Adrenal gland (tissue), 12 donors: Measurements from ENCODE around the gene GID4. TPM values are rescaled to one million over a fixed set of nuclear protein-coding genes. Genes with fewer than 3 reads are reported as not detected.

Experiments
- DNase-seq, 7 donors: peaks; one replicate each; pipeline ENCODE4 v3.0.0-alpha.2; 2019 to 2020
- H3K27ac ChIP-seq, 5 donors: fragments of 200-600 bp; sonication (generic) in 4 of 5; 1 replicate in 3 of 5; 2 replicates in 2 of 5; pipeline versions ENCODE4 v1.5.1 to v1.8.0; 2016 to 2020; ENCODE audit warnings: mild to moderate bottlenecking in 1 of 5
- H3K27me3 ChIP-seq: fragments of 200-600 bp; 2 replicates; pipeline ENCODE4 v1.8.0; 2021
- H3K36me3 ChIP-seq, 2 donors: fragments of 200-600 bp; replicated peaks in 1 of 2; 1 replicate in 1 of 2; 2 replicates in 1 of 2; pipeline versions ENCODE4 v1.5.1 to v1.8.0; 2018 to 2022
- H3K4me1 ChIP-seq, 2 donors: fragments of 200-600 bp; replicated peaks in 1 of 2; 1 replicate in 1 of 2; 2 replicates in 1 of 2; pipeline versions ENCODE4 v1.5.1 to v1.8.0; 2018 to 2021
- H3K4me3 ChIP-seq, 4 donors: fragments of 200-600 bp; sonication (generic) in 3 of 4; one replicate each; pipeline ENCODE4 v1.5.1; 2016 to 2018
- H3K9me3 ChIP-seq, 3 donors: fragments of 200-600 bp; sonication (generic) in 1 of 3; replicated peaks in 1 of 3; 1 replicate in 2 of 3; 2 replicates in 1 of 3; pipeline versions ENCODE4 v1.5.1 to v1.8.0; 2016 to 2021
- POLR2A ChIP-seq, 2 donors: fragments of 450-650 bp; IDR thresholded peaks; one replicate each; pipeline ENCODE4 v1.6.1; 2017; ENCODE audit warnings: antibody characterized with exemption in 2 of 2, mild to moderate bottlenecking in 2 of 2, moderate library complexity in 1 of 2
- WGBS, 4 donors: extraction: QIAGEN DNeasy Blood & Tissue Kit in 2 of 4; methylation state at CpG; one replicate each; pipeline versions ENCODE4 v1.1.5 to v1.1.7; 2013 to 2017; 5-methylcytosine and 5-hydroxymethylcytosine counted together
- intact Hi-C, 2 donors: fragments of 100-400 bp; cut with DNase I; formaldehyde crosslinking; loops; one replicate each; pipeline versions ENCODE4 v1.14.1 to v1.15.0; 2022 to 2023
- polyA plus RNA-seq, 3 donors: library from polyadenylated mRNA; stranded (reverse); fragments of 200-250 nt in 2 of 3; fragments of 350-450 nt in 1 of 3; fragmentation: Illumina TruSeq in 1 of 3; extraction: RNeasy Lipid Tissue Mini Kit (QIAGEN cat#74804) in 1 of 3; gene quantifications; one replicate each; pipeline ENCODE4 v1.2.3, GENCODE V29; 2013 to 2014
- total RNA-seq, 9 donors: library from RNA; depleted of rRNA in 4 of 9; stranded (reverse); fragments of >200 nt in 4 of 9; fragments of 120-200 nt in 1 of 9; fragmentation: NEBNext Ultra II Directional in 1 of 9; extraction: Animal tissue kit (Norgen Biotek cat#: 25700) in 1 of 9; gene quantifications; one replicate each; pipeline versions ENCODE4 v1.1.0 to v1.2.4, GENCODE V29; 2013 to 2023
- TF ChIP-seq, protein P1 (sequence below), 6 experiments: fragments of 450-650 bp in 4 of 6; fragments of 200-600 bp in 2 of 6; sonication (generic) in 1 of 6; IDR thresholded peaks; 1 replicate in 5 of 6; 2 replicates in 1 of 6; pipeline versions ENCODE4 v1.5.1 to v1.8.0; 2016 to 2021; ENCODE audit warnings: antibody characterized with exemption in 6 of 6, mild to moderate bottlenecking in 2 of 6, moderate library complexity in 1 of 6
- donor health status: healthy with polysubstance abuse.
- donor health status: Bipolar disorder and iron deficiency.
- donor health status: DM: yes; HTN: yes; CAD: no.
- donor health status: DM: no; HTN: no; CAD: no.
- donor health status: DM: no; HTN: no; CAD: no.
- donor health status: DM: yes; HTN: yes; CAD: no.

Gene GID4
- total and polyA plus RNA-seq, 12 donors: 4.2 to 16.7 (median 9.7) TPM

GRCh38 chr17:18100616-18101015 lies 61.4 kb downstream of the GID4 start:
- no peak for DNase-seq
- Histone ChIP-seq H3K4me1 (no peaks in the 10 kb centered on the region), H3K27me3 (no peaks in the 10 kb centered on the region), H3K9me3 (no peaks in the 10 kb centered on the region), H3K27ac (no peak overlapping the region), H3K4me3 (no peak overlapping the region), H3K36me3 (peaks cover 0 to 57% of the 10 kb centered on the region in 2 donors)
- no peak for TF ChIP-seq POLR2A (IDR thresholded peaks at IDR 0.05)
- TF ChIP-seq, protein P1, sequence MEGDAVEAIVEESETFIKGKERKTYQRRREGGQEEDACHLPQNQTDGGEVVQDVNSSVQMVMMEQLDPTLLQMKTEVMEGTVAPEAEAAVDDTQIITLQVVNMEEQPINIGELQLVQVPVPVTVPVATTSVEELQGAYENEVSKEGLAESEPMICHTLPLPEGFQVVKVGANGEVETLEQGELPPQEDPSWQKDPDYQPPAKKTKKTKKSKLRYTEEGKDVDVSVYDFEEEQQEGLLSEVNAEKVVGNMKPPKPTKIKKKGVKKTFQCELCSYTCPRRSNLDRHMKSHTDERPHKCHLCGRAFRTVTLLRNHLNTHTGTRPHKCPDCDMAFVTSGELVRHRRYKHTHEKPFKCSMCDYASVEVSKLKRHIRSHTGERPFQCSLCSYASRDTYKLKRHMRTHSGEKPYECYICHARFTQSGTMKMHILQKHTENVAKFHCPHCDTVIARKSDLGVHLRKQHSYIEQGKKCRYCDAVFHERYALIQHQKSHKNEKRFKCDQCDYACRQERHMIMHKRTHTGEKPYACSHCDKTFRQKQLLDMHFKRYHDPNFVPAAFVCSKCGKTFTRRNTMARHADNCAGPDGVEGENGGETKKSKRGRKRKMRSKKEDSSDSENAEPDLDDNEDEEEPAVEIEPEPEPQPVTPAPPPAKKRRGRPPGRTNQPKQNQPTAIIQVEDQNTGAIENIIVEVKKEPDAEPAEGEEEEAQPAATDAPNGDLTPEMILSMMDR (IDR thresholded peaks at IDR 0.05): no peak
- intact Hi-C loops: no loop called here
- 77 to 87% (median 81%) methylated on average over 7 to 10 of the region's 10 CpGs for WGBS, 4 donors

DNA sequence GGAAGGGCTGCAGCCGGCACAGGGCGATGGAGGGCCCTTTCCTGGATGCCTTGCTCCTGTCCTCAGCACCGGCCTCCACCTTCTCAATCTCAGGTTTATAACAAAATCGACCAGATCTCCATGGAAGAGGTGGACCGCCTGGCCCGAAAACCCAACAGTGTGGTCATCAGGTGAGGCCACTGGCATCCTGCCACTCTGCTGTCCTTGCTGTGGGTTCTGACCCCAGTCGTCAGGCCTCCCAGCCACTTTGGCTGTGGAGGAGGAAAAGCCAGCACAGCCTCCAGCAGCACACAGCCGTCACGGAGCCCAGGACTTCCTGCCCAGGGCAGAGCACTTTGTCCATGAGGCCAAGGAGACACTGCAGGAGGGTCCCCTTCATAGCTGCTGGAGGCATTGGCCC lies 62.6 kb downstream of the GID4 start:
- H3K27me3 ChIP-seq: no peaks in the 10 kb centered on the region
- TF ChIP-seq POLR2A (IDR thresholded peaks at IDR 0.05): no peak
- no peaks in the 10 kb centered on the region for H3K4me1 ChIP-seq
- 73 to 83% (median 78%) methylated on average over 4 to 9 of the region's 9 CpGs for WGBS, 4 donors
- DNase-seq: no peak
- H3K27ac ChIP-seq: no peak overlapping the region
- H3K9me3 ChIP-seq: no peaks in the 10 kb centered on the region
- peaks cover 0 to 46% of the 10 kb centered on the region in 2 donors for H3K36me3 ChIP-seq
- no peak overlapping the region for H3K4me3 ChIP-seq
- intact Hi-C loops: no loop called here

DNA sequence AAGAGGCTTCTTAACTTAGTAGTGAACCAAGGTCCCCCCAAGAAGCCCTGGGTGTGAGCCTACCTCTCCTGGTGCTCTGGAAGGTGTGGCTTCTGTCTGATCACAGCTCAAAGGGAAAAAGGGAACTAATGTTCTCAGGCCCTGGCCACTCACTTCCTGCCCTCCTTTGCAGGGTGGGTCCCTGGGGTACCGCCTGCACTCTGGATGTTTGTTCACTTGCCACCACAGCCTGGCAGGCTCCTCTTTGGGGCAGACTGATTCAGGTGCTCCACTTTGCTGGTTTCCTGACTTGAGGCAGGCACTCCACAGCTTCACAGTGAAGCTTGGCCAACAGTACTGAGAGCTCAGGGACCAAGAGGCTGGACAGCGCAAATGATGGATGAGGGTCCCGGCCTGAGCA lies 63.4 kb downstream of the GID4 start:
- TF ChIP-seq POLR2A (IDR thresholded peaks at IDR 0.05): no peak
- TF ChIP-seq, protein P1 (IDR thresholded peaks at IDR 0.05): no peak
- no peaks in the 10 kb centered on the region for H3K9me3 ChIP-seq
- 79 to 87% (median 86%) methylated on average over 2 to 3 of the region's 3 CpGs for WGBS, 4 donors

DNA sequence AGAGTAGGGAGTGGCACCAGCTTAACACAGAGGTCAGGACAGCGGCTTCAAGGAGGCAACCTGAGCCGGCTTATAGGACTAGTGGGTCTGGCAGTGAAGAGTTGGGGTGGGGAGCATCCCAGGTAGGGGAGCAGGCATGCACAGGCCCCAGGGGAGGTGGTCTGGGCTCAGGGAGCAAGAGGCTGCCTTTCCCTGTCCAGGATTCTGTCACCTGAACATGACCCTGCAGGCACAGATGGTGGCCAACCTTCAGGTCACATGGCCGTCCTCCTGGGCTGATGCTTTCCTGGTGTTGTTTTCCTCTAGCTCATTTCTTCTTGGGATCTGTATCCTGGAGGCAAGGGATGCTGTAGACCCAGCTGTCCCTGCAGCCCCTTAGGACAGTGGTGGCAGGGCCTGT lies 65.8 kb downstream of the GID4 start:
- intact Hi-C loops: no loop called here
- Histone ChIP-seq H3K27me3 (no peaks in the 10 kb centered on the region), H3K36me3 (peaks cover 0 to 18% of the 10 kb centered on the region in 2 donors), H3K4me1 (no peaks in the 10 kb centered on the region), H3K4me3 (no peak overlapping the region), H3K27ac (no peak overlapping the region), H3K9me3 (no peaks in the 10 kb centered on the region)
- 67 to 89% (median 86%) methylated on average over 1 to 3 of the region's 3 CpGs for WGBS, 4 donors
- no peak for DNase-seq
- no peak for TF ChIP-seq POLR2A (IDR thresholded peaks at IDR 0.05)
- TF ChIP-seq, protein P1 (IDR thresholded peaks at IDR 0.05): no peak

More for the DNA sequence above, 63.4 kb downstream of the GID4 start:
- no peaks in the 10 kb centered on the region for H3K4me1 ChIP-seq
- DNase-seq: no peak
- H3K27me3 ChIP-seq: no peaks in the 10 kb centered on the region
- H3K27ac ChIP-seq: no peak overlapping the region
- H3K36me3 ChIP-seq: peaks cover 0 to 42% of the 10 kb centered on the region in 2 donors
- no peak overlapping the region for H3K4me3 ChIP-seq
- intact Hi-C loops: no loop called here

- no peaks in the 10 kb centered on the region for H3K27me3 ChIP-seq
- TF ChIP-seq, protein P1 (IDR thresholded peaks at IDR 0.05): no peak
- TF ChIP-seq POLR2A (IDR thresholded peaks at IDR 0.05): no peak
- no peaks in the 10 kb centered on the region for H3K4me1 ChIP-seq
- H3K4me3 ChIP-seq: no peak overlapping the region
- H3K27ac ChIP-seq: no peak overlapping the region
- 81 to 97% (median 92%) methylated on average over 6 of the region's 6 CpGs; no CpG with 5 or more reads in 1 of the 4 donors for WGBS, 4 donors
- no peaks in the 10 kb centered on the region for H3K9me3 ChIP-seq
- peaks cover 0 to 12% of the 10 kb centered on the region in 2 donors for H3K36me3 ChIP-seq
- intact Hi-C loops: no loop called here
- DNase-seq: no peak
Measured at GRCh38 chr17:18105595-18105994, 66.4 kb downstream of the GID4 start.
